ENCODE results near the gene IGFBP2.

DNA sequence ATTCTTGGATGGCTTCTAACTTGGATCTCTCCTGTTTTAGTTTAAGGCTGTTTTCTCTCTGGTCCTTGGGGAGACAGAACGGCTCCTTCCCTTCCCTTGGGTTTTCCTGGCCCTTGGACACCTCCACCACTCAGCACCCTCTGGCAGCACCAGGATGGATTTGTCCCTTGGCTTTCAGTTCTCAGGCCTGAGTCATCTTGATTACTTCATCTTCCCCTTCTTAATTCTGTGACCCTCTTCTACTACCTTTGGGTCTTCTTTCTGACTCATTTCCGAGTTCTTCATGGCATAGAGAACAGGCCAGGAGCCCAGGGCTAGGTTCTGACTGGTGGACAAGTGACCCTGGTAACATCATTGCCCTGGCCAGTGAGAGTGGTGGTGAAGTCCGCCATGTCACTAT, 14.9 kb downstream of the IGFBP2 start:
- TF ChIP-seq EZH2 (IDR thresholded peaks at IDR 0.05; ENCODE audit: insufficient read depth, poor library complexity, severe bottlenecking) (no peak), EZH2phosphoT487 (IDR thresholded peaks at IDR 0.05; ENCODE audit: insufficient read depth, low read depth) (no peak)
